Large intestine (tissue), 3 donors: ENCODE measurements around the gene C10orf105. TPM values are rescaled to one million over a fixed set of nuclear protein-coding genes. Genes with fewer than 3 reads are reported as not detected.

Experiments
- DNase-seq, 2 donors: peaks; one replicate each; pipeline versions ENCODE4 v3.0.0 to v3.0.0-alpha.2; 2013
- H3K27ac ChIP-seq: one replicate; pipeline ENCODE4 v1.5.1; 2013; ENCODE audit warnings: low read length
- H3K27me3 ChIP-seq: 2 replicates; pipeline ENCODE4 v1.6.1; 2013; ENCODE audit warnings: low read length; ENCODE audit not compliant: control insufficient read depth, insufficient read depth
- H3K36me3 ChIP-seq: 2 replicates; pipeline ENCODE4 v1.6.1; 2013; ENCODE audit warnings: low read length; ENCODE audit not compliant: control insufficient read depth, insufficient read depth
- H3K4me1 ChIP-seq: one replicate; pipeline ENCODE4 v1.6.1; 2013; ENCODE audit warnings: low read length; ENCODE audit not compliant: control insufficient read depth, insufficient read depth
- H3K4me3 ChIP-seq: one replicate; pipeline ENCODE4 v1.5.1; 2013; ENCODE audit warnings: low read length
- H3K9me3 ChIP-seq: one replicate; pipeline ENCODE4 v1.6.1; 2013; ENCODE audit warnings: mild to moderate bottlenecking, low read depth, low read length, moderate library complexity; ENCODE audit not compliant: control insufficient read depth
- WGBS: methylation state at CpG from one replicate; pipeline ENCODE4 v1.1.5; 2013; ENCODE audit warnings: low lambda C conversion rate; ENCODE audit not compliant: insufficient coverage; 5-methylcytosine and 5-hydroxymethylcytosine counted together
- polyA plus RNA-seq: library from polyadenylated mRNA; unstranded; fragments of 120-200 nt; gene quantifications from one replicate; pipeline ENCODE4 v1.2.1, GENCODE V29; 2013

Gene C10orf105
- polyA plus RNA-seq, 1 donor = 0.27 TPM

- peaks cover 41% of the 10 kb centered on the region for H3K4me1 ChIP-seq
- DNase-seq = no peak
- no peak overlapping the region for H3K27ac ChIP-seq
- H3K9me3 ChIP-seq = no peaks in the 10 kb centered on the region
- no peak overlapping the region for H3K4me3 ChIP-seq
- H3K27me3 ChIP-seq = no peaks in the 10 kb centered on the region
- no CpG with 5 or more reads among the region's 6 CpGs for WGBS
- no peaks in the 10 kb centered on the region for H3K36me3 ChIP-seq
Measured at GRCh38 chr10:71724539-71724938, 5.0 kb upstream of the C10orf105 start.

- Histone ChIP-seq H3K4me3 (no peak overlapping the region), H3K27ac (no peak overlapping the region), H3K27me3 (no peaks in the 10 kb centered on the region), H3K36me3 (no peaks in the 10 kb centered on the region), H3K9me3 (no peaks in the 10 kb centered on the region), H3K4me1 (peaks cover 30% of the 10 kb centered on the region)
- no peak for DNase-seq
- WGBS = no CpG with 5 or more reads among the region's 11 CpGs
Measured at GRCh38 chr10:71723311-71723710, 3.7 kb upstream of the C10orf105 start.

- Histone ChIP-seq H3K27me3 (no peaks in the 10 kb centered on the region), H3K9me3 (no peaks in the 10 kb centered on the region), H3K4me3 (no peak overlapping the region), H3K27ac (no peak overlapping the region), H3K36me3 (no peaks in the 10 kb centered on the region), H3K4me1 (peaks cover 26% of the 10 kb centered on the region)
- no CpG with 5 or more reads among the region's 1 CpG for WGBS
- no peak for DNase-seq
Measured at GRCh38 chr10:71722849-71723248, 3.3 kb upstream of the C10orf105 start.

GRCh38 chr10:71721313-71721712 is 1.7 kb upstream of the C10orf105 start:
- Histone ChIP-seq H3K36me3 (no peaks in the 10 kb centered on the region), H3K27ac (no peak overlapping the region), H3K9me3 (no peaks in the 10 kb centered on the region), H3K4me1 (peaks cover 14% of the 10 kb centered on the region), H3K4me3 (no peak overlapping the region), H3K27me3 (no peaks in the 10 kb centered on the region)
- no CpG with 5 or more reads among the region's 6 CpGs for WGBS
- DNase-seq = no peak

- Histone ChIP-seq H3K9me3 (no peaks in the 10 kb centered on the region), H3K36me3 (no peaks in the 10 kb centered on the region), H3K4me3 (no peak overlapping the region), H3K27me3 (no peaks in the 10 kb centered on the region), H3K4me1 (peaks cover 6% of the 10 kb centered on the region), H3K27ac (no peak overlapping the region)
- WGBS = no CpG with 5 or more reads among the region's 4 CpGs
- DNase-seq = no peak
Measured at GRCh38 chr10:71720288-71720687, 710 bp upstream of the C10orf105 start.

- Histone ChIP-seq H3K36me3 (no peaks in the 10 kb centered on the region), H3K9me3 (no peaks in the 10 kb centered on the region), H3K27ac (no peak overlapping the region), H3K4me3 (no peak overlapping the region), H3K4me1 (peaks cover 11% of the 10 kb centered on the region), H3K27me3 (no peaks in the 10 kb centered on the region)
- no peak for DNase-seq
- WGBS = 88% methylated on average over 2 of the region's 7 CpGs
Measured at GRCh38 chr10:71719042-71719441, 536 bp downstream of the C10orf105 start.

GRCh38 chr10:71718165-71718698 is 1.3 kb downstream of the C10orf105 start:
- Histone ChIP-seq H3K4me3 (no peak overlapping the region), H3K4me1 (peaks cover 19% of the 10 kb centered on the region), H3K27ac (no peak overlapping the region), H3K27me3 (no peaks in the 10 kb centered on the region), H3K36me3 (no peaks in the 10 kb centered on the region), H3K9me3 (no peaks in the 10 kb centered on the region)
- WGBS = no CpG with 5 or more reads among the region's 10 CpGs
- no peak for DNase-seq

GRCh38 chr10:71717551-71717951 is 2.0 kb downstream of the C10orf105 start:
- H3K4me1 ChIP-seq = peaks cover 22% of the 10 kb centered on the region
- 60% methylated on average over 1 of the region's 2 CpGs for WGBS
- no peak for DNase-seq
- no peak overlapping the region for H3K4me3 ChIP-seq
- no peaks in the 10 kb centered on the region for H3K27me3 ChIP-seq
- no peaks in the 10 kb centered on the region for H3K36me3 ChIP-seq
- H3K27ac ChIP-seq = no peak overlapping the region
- no peaks in the 10 kb centered on the region for H3K9me3 ChIP-seq

- WGBS = no CpG with 5 or more reads among the region's 4 CpGs
- Histone ChIP-seq H3K27ac (no peak overlapping the region), H3K36me3 (no peaks in the 10 kb centered on the region), H3K4me1 (peaks cover 22% of the 10 kb centered on the region), H3K27me3 (no peaks in the 10 kb centered on the region), H3K4me3 (no peak overlapping the region), H3K9me3 (no peaks in the 10 kb centered on the region)
- no peak for DNase-seq
Measured at GRCh38 chr10:71717056-71717455, 2.5 kb downstream of the C10orf105 start.

GRCh38 chr10:71716426-71716825 is 3.2 kb downstream of the C10orf105 start:
- Histone ChIP-seq H3K4me1 (peaks cover 22% of the 10 kb centered on the region), H3K9me3 (no peaks in the 10 kb centered on the region), H3K4me3 (no peak overlapping the region), H3K36me3 (no peaks in the 10 kb centered on the region), H3K27me3 (no peaks in the 10 kb centered on the region), H3K27ac (no peak overlapping the region)
- WGBS = 100% methylated on average over 2 of the region's 5 CpGs
- no peak for DNase-seq

- no CpG with 5 or more reads among the region's 20 CpGs for WGBS
- Histone ChIP-seq H3K27ac (no peak overlapping the region), H3K27me3 (no peaks in the 10 kb centered on the region), H3K9me3 (no peaks in the 10 kb centered on the region), H3K36me3 (no peaks in the 10 kb centered on the region), H3K4me1 (peaks cover 22% of the 10 kb centered on the region), H3K4me3 (no peak overlapping the region)
- DNase-seq = no peak
Measured at GRCh38 chr10:71715860-71716259, 3.7 kb downstream of the C10orf105 start.
